Limb (tissue), 2 donors: ENCODE data around the gene PCDHA3.
"Not testable (repeated sequence)": the region's sequence is repeated elsewhere in the genome, so short reads cannot be mapped to it uniquely, and the experiment has no call there.

ENCODE experiments used
- DNase-seq, 2 donors: peaks; one replicate each; pipeline ENCODE4 v3.0.0-alpha.2; 2016; ENCODE audit errors: extremely low spot score in 2 of 2

Gene PCDHA3

DNA sequence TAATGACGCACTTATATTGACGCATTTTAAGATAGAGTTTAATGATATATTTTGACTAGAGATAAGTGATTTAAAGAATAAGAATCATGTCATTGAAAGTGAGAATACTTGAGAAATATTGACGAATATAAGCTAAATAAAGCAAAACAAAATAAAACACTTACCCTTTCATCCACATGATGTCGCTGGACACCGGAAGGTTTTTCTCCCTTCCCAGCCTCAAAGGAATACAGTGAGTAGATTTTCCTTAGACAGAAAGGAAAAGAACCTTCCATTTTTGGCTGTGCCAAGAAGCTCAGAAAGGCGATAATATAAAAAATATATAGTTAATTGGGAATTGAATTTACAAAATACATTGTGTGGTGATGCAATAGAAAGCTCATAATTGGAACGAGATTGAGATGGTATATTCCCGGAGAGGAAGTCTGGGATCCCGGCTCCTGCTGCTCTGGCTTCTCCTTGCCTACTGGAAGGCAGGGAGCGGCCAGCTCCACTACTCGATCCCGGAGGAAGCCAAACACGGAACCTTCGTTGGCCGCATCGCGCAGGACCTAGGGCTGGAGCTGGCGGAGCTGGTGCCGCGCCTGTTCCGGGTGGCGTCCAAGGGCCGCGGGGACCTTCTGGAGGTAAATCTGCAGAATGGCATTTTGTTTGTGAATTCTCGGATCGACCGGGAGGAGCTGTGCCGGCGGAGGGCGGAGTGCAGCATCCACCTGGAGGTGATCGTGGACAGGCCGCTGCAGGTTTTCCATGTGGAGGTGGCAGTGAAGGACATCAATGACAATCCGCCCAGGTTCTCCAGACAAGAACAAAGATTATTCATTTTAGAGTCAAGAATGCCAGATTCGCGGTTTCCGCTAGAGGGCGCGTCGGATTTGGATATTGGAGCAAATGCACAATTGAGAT is 20.8 kb downstream of the PCDHA3 start, which contains the start of gene PCDHA5:
Gene PCDHA5 (plus strand): TSS at position 239 of the 906 bp plus-strand sequence.
- DNase-seq, result no peak

DNA sequence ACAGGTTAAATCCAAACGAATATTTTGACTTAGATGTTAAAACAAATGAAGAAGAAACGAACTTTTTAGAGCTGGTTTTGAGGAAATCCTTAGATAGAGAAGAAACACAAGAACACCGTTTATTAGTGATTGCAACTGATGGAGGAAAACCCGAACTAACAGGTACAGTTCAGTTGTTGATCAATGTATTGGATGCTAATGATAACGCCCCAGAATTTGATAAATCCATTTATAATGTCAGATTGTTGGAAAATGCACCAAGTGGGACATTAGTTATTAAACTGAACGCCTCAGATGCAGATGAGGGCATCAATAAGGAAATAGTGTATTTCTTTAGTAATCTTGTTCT is 21.4 kb downstream of the PCDHA3 start:
- no peak for DNase-seq

- DNase-seq, result not testable (repeated sequence)
Observed at GRCh38 chr5:140822969-140823368, 22.1 kb downstream of the PCDHA3 start.

DNA sequence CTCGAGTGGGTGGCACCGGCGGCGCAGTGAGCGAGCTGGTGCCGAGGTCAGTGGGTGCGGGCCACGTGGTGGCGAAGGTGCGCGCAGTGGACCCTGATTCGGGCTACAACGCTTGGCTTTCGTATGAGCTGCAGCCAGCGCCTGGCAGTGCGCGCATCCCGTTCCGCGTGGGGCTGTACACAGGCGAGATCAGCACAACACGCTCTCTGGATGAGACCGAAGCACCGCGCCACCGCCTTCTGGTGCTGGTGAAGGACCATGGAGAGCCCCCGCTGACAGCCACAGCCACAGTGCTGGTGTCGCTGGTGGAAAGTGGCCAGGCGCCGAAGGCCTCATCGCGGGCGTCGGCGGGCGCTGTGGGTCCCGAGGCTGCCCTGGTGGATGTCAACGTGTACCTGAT is 22.6 kb downstream of the PCDHA3 start:
- DNase-seq, result no peak

DNA sequence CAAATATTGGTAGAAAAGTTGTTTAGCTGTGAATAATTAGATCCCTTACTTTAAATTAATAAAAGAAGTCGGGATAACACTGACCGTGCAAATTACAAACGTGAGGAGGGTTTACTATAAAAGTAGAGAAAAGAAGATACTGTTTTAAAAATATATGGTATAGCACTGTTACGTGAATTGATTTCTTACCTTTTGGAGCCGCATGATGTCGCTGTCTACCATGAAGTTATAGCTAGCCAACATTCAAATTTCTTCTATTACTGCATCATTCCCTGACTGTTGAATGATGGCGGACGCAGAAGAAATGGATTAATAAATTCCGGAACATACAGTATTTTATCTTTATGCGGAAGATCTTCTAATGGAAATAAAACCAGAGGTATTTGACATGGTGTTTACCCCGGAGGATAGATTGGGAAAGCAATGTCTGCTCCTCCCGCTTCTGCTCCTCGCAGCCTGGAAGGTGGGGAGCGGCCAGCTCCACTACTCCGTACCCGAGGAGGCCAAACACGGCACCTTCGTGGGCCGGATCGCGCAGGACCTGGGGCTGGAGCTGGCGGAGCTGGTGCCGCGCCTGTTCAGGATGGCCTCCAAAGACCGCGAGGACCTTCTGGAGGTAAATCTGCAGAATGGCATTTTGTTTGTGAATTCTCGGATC is 27.0 kb downstream of the PCDHA3 start, which contains the start of gene PCDHA6:
Gene PCDHA6 (plus strand): TSS at position 257 of the 658 bp plus-strand sequence. CDS start 132 bp downstream, at position 389.
- no peak for DNase-seq

DNA sequence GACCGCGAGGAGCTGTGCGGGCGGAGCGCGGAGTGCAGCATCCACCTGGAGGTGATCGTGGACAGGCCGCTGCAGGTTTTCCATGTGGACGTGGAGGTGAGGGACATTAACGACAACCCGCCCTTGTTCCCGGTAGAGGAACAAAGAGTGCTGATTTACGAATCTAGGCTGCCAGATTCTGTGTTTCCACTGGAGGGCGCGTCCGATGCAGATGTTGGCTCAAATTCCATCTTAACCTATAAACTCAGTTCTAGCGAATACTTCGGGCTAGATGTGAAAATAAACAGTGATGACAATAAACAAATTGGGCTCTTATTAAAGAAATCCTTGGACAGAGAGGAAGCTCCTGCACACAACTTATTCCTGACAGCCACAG is 27.5 kb downstream of the PCDHA3 start:
- DNase-seq, result no peak

DNA sequence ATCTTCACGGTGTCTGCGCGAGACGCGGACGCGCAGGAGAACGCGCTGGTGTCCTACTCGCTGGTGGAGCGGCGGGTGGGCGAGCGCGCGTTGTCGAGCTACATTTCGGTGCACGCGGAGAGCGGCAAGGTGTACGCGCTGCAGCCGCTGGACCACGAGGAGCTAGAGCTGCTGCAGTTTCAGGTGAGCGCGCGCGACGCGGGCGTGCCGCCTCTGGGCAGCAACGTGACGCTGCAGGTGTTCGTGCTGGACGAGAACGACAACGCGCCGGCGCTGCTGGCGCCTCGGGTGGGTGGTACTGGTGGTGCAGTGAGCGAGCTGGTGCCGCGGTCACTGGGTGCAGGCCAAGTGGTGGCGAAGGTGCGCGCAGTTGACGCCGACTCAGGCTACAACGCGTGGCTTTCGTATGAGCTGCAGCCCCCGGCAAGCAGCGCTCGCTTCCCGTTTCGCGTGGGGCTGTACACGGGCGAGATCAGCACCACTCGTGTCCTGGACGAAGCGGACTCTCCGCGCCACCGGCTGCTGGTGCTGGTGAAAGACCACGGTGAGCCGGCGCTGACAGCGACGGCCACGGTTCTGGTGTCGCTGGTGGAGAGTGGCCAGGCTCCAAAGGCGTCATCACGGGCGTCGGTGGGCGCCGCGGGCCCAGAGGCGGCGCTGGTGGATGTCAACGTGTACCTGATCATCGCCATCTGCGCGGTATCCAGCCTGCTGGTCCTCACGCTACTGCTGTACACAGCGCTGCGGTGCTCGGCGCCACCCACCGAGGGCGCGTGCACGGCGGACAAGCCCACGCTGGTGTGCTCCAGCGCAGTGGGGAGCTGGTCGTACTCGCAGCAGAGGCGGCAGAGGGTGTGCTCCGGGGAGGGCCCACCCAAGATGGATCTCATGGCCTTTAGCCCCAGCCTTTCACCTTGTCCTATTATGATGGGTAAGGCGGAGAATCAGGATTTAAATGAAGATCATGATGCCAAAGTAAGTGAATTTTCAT is 28.9 kb downstream of the PCDHA3 start:
- DNase-seq, result not testable (repeated sequence)

- DNase-seq, result no peak
Observed at GRCh38 chr5:140833993-140834392, 33.1 kb downstream of the PCDHA3 start, which contains the start of gene PCDHA7. Gene PCDHA7 (plus strand): TSS chr5:140834269. CDS start chr5:140834384, 115 bp downstream.

DNA sequence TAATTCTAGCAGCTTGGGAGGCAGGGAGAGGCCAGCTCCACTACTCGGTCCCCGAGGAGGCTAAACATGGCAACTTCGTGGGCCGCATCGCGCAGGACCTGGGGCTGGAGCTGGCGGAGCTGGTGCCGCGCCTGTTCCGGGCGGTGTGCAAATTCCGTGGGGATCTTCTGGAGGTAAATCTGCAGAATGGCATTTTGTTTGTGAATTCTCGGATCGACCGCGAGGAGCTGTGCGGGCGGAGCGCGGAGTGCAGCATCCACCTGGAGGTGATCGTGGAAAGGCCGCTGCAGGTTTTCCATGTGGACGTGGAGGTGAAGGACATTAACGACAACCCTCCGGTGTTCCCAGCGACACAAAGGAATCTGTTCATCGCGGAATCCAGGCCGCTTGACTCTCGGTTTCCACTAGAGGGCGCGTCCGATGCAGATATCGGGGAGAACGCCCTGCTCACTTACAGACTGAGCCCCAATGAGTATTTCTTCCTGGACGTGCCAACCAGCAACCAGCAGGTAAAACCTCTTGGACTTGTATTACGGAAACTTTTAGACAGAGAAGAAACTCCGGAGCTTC is 33.7 kb downstream of the PCDHA3 start:
- not testable (repeated sequence) for DNase-seq

DNA sequence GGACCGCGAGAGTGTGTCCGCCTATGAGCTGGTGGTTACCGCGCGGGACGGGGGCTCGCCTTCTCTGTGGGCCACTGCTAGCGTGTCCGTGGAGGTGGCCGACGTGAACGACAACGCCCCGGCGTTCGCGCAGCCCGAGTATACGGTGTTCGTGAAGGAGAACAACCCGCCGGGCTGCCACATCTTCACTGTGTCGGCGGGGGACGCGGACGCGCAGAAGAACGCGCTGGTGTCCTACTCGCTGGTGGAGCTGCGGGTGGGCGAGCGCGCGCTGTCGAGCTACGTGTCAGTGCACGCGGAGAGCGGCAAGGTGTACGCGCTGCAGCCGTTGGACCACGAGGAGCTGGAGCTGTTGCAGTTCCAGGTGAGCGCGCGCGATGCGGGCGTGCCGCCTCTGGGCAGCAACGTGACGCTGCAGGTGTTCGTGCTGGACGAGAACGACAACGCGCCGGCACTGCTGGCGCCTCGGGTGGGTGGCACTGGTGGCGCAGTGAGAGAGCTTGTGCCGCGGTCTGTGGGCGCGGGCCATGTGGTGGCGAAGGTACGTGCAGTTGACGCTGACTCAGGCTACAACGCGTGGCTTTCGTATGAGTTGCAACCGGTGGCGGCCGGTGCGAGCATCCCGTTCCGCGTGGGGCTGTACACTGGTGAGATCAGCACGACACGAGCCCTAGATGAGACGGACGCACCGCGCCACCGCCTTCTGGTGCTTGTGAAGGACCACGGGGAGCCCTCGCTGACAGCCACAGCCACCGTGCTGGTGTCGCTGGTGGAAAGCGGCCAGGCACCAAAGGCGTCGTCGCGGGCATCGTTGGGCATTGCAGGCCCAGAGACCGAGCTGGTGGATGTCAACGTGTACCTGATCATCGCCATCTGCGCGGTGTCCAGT is 35.0 kb downstream of the PCDHA3 start:
- no peak for DNase-seq

DNA sequence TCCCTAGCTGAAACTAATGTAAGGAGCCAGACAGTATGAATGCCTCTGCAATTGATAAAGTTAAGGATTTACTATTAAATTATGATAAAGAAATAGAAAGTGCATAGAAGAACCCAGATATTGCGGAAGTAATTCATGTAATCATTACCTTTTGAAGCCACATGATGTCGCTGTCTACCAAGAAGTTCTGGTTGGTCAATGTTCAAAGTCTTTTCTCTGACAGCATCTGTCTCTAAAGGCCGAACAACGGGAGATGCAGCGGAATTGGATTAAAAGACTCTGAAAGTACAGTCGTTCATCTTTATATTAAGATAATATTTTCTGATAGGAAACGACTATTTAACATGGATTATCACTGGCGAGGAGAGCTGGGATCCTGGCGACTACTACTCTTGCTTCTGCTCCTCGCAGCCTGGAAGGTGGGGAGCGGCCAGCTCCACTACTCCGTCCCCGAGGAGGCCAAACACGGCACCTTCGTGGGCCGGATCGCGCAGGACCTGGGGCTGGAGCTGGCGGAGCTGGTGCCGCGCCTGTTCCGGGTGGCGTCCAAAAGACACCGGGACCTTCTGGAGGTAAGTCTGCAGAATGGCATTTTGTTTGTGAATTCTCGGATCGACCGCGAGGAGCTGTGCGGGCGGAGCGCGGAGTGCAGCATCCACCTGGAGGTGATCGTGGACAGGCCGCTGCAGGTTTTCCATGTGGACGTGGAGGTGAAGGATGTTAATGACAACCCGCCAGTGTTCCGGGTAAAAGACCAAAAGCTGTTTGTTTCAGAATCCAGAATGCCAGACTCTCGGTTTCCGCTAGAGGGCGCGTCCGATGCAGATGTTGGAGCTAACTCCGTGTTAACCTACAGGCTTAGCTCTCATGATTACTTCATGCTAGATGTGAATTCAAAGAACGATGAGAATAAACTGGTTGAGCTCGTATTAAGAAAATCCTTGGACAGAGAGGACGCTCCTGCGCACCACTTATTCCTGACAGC is 40.4 kb downstream of the PCDHA3 start, which contains the start of gene PCDHA8:
Gene PCDHA8 (plus strand): TSS at position 210 of the 985 bp plus-strand sequence. CDS start 135 bp downstream, at position 345.
- no peak for DNase-seq

GRCh38 chr5:140842798-140843733 is 42.2 kb downstream of the PCDHA3 start:
- DNase-seq, result no peak

DNA sequence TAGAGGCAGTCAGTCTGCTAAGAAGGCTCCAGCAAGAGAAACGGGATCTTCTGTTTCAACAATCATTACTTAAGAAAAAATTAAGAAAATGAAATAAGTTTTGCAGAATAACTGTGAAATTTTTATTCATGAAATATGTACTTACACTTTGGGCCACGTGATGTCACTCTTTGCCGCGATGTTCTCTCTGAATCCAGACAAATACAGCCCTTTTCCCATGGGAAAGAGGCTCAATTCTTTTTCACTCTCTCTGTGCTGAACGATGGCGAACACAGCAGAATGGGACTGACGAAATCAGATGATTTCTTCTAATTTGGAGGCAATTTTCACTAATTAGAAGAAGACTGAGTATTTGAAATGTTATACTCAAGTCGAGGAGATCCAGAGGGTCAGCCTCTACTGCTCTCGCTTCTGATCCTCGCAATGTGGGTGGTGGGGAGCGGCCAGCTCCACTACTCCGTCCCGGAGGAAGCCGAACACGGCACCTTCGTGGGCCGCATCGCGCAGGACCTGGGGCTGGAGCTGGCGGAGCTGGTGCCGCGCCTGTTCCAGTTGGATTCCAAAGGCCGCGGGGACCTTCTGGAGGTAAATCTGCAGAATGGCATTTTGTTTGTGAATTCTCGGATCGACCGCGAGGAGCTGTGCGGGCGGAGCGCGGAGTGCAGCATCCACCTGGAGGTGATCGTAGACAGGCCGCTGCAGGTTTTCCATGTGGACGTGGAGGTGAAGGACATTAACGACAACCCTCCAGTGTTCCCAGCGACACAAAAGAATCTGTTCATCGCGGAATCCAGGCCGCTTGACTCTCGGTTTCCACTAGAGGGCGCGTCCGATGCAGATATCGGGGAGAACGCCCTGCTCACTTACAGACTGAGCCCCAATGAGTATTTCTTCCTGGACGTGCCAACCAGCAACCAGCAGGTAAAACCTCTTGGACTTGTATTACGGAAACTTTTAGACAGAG is 47.6 kb downstream of the PCDHA3 start, which contains the start of gene PCDHA9:
Gene PCDHA9 (plus strand): TSS at position 244 of the 964 bp plus-strand sequence. CDS start 114 bp downstream, at position 358.
- not testable (repeated sequence) for DNase-seq

DNA sequence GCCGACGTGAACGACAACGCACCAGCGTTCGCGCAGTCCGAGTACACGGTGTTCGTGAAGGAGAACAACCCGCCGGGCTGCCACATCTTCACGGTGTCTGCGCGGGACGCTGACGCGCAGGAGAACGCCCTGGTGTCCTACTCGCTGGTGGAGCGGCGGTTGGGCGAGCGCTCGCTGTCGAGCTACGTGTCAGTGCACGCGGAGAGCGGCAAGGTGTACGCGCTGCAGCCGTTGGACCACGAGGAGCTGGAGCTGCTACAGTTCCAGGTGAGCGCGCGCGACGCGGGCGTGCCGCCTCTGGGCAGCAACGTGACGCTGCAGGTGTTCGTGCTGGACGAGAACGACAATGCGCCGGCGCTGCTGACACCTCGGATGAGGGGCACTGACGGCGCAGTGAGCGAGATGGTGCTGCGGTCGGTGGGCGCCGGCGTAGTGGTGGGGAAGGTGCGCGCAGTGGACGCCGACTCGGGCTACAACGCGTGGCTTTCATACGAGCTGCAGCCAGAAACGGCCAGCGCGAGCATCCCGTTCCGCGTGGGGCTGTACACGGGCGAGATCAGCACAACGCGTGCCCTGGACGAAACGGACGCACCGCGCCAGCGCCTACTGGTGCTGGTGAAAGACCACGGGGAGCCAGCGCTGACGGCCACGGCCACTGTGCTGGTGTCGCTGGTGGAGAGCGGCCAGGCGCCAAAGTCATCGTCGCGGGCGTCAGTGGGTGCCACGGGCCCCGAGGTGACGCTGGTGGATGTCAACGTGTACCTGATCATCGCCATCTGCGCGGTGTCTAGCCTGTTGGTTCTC is 49.2 kb downstream of the PCDHA3 start:
- DNase-seq, result not testable (repeated sequence)
